Hepatocyte (in vitro differentiated cells): Measurements from ENCODE around the gene RBL1. TPM values are rescaled to one million over a fixed set of nuclear protein-coding genes. Genes with fewer than 3 reads are reported as not detected.

ENCODE experiments used
- DNase-seq: peaks from one replicate; pipeline ENCODE4 v3.0.0-alpha.2; 2016; ENCODE audit warnings: low spot score
- H2AFZ ChIP-seq: fragments of 200-600 bp; sonication (generic); 2 replicates; pipeline ENCODE4 v1.6.0; 2016; ENCODE audit warnings: antibody characterized with exemption, mild to moderate bottlenecking
- H3K27ac ChIP-seq: fragments of 200-600 bp; sonication (generic); 2 replicates; pipeline ENCODE4 v1.5.1; 2016; ENCODE audit warnings: mild to moderate bottlenecking
- H3K27me3 ChIP-seq: fragments of 200-600 bp; sonication (generic); 2 replicates; pipeline ENCODE4 v1.6.1; 2016
- H3K36me3 ChIP-seq: fragments of 200-600 bp; sonication (generic); replicated peaks from 2 replicates; pipeline ENCODE4 v1.5.1; 2016; ENCODE audit warnings: low read depth; ENCODE audit not compliant: insufficient read depth
- H3K4me1 ChIP-seq: fragments of 200-600 bp; sonication (generic); 2 replicates; pipeline ENCODE4 v1.5.1; 2016; ENCODE audit warnings: mild to moderate bottlenecking, moderate library complexity; ENCODE audit not compliant: insufficient read depth
- H3K4me2 ChIP-seq: fragments of 200-600 bp; sonication (generic); 2 replicates; pipeline ENCODE4 v1.6.0; 2016
- H3K4me3 ChIP-seq: fragments of 200-600 bp; sonication (generic); 2 replicates; pipeline ENCODE4 v1.5.1; 2016; ENCODE audit warnings: mild to moderate bottlenecking
- H3K79me2 ChIP-seq: fragments of 200-600 bp; sonication (generic); 2 replicates; pipeline ENCODE4 v1.6.0; 2017; ENCODE audit warnings: mild to moderate bottlenecking
- H3K9me2 ChIP-seq: fragments of 200-600 bp; sonication (generic); replicated peaks from 2 replicates; pipeline ENCODE4 v1.6.0; 2017; ENCODE audit warnings: mild to moderate bottlenecking; ENCODE audit not compliant: insufficient read depth
- H3K9me3 ChIP-seq: fragments of 200-600 bp; sonication (generic); 2 replicates; pipeline ENCODE4 v1.5.1; 2016; ENCODE audit warnings: low read depth, mild to moderate bottlenecking
- H4K20me1 ChIP-seq: fragments of 200-600 bp; sonication (generic); 2 replicates; pipeline ENCODE4 v1.6.0; 2016; ENCODE audit warnings: mild to moderate bottlenecking; ENCODE audit not compliant: insufficient read depth, poor library complexity, severe bottlenecking
- EZH2 ChIP-seq: fragments of 200-600 bp; sonication (generic); IDR thresholded peaks from 2 replicates; pipeline ENCODE4 v1.6.1; 2016; ENCODE audit warnings: antibody characterized with exemption, mild to moderate bottlenecking, borderline replicate concordance
- EZH2phosphoT487 ChIP-seq: fragments of 200-600 bp; sonication (generic); IDR thresholded peaks from one replicate; pipeline ENCODE4 v1.6.1; 2018; ENCODE audit warnings: antibody characterized with exemption, mild to moderate bottlenecking, low read depth, moderate library complexity; ENCODE audit not compliant: unreplicated experiment, severe bottlenecking
- WGBS: methylation state at CpG from one replicate; pipeline ENCODE4 v1.1.6; 2016; ENCODE audit warnings: low lambda C conversion rate; ENCODE audit errors: missing lambda C conversion rate; 5-methylcytosine and 5-hydroxymethylcytosine counted together
- polyA plus RNA-seq: library from polyadenylated mRNA; unstranded; fragments of >200 nt; fragmentation: Nextera tagmentation; extraction: Ambion mirVana; gene quantifications from 2 replicates; pipeline ENCODE4 v1.2.1, GENCODE V29; 2016
- total RNA-seq: library from RNA; depleted of rRNA; stranded (reverse); fragments of >200 nt; gene quantifications from 2 replicates; pipeline ENCODE4 v1.2.3, GENCODE V29; 2014
- TF ChIP-seq, protein P1 (sequence below): fragments of 200-600 bp; sonication (generic); IDR thresholded peaks from 2 replicates; pipeline ENCODE4 v1.5.1; 2016; ENCODE audit warnings: antibody characterized with exemption, mild to moderate bottlenecking; ENCODE audit not compliant: poor library complexity

Gene RBL1
- total and polyA plus RNA-seq, 2 experiments from 2014 or later, result 2.5 to 7.5 TPM

DNA sequence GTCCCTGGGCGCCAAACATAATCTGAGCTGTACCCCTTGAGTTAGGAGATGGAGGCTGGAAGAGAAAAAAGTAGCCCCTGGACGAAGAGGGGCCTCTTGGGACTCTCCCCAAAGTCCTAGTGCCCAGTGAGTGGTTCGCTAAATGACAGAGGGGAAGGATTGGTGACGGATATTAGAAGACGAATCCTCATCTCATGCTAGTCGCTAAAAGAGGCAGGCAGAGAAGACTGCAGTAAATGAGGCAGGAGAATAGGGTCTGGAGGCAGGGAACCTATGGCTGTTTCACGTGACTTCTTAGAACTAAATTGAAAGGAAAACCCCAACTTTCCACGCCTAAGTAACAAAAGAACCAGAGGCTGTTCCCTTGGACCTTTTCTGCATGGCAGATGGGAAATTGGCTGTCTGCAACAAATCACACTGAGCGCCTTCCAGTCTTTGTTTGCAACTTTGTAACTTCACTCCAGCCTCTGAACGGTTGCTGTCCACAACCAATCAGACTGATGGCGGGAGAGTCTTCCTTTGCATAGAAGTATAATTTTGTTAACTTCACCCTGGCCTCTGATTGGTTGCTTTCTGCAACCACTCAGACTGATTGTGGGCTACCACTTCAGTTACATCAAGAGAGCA lies 731 bp upstream of the RBL1 start:
- Histone ChIP-seq H3K4me2 (peak overlapping the region; percentile 95), H4K20me1 (no peaks in the 10 kb centered on the region), H3K4me3 (peak overlapping the region; percentile 100), H3K9me3 (no peaks in the 10 kb centered on the region), H3K27me3 (no peaks in the 10 kb centered on the region), H3K79me2 (peaks cover 27% of the 10 kb centered on the region), H3K9me2 (no peaks in the 10 kb centered on the region), H3K4me1 (peaks cover 3% of the 10 kb centered on the region), H3K36me3 (no peaks in the 10 kb centered on the region), H3K27ac (peak overlapping the region; percentile 95), H2AFZ (peak overlapping the region; percentile 100)
- TF ChIP-seq EZH2, result no peak
- TF ChIP-seq EZH2phosphoT487, result no peak
- TF ChIP-seq, protein P1, sequence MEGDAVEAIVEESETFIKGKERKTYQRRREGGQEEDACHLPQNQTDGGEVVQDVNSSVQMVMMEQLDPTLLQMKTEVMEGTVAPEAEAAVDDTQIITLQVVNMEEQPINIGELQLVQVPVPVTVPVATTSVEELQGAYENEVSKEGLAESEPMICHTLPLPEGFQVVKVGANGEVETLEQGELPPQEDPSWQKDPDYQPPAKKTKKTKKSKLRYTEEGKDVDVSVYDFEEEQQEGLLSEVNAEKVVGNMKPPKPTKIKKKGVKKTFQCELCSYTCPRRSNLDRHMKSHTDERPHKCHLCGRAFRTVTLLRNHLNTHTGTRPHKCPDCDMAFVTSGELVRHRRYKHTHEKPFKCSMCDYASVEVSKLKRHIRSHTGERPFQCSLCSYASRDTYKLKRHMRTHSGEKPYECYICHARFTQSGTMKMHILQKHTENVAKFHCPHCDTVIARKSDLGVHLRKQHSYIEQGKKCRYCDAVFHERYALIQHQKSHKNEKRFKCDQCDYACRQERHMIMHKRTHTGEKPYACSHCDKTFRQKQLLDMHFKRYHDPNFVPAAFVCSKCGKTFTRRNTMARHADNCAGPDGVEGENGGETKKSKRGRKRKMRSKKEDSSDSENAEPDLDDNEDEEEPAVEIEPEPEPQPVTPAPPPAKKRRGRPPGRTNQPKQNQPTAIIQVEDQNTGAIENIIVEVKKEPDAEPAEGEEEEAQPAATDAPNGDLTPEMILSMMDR, result no peak
- DNase-seq, result no peak
- WGBS, result 84% methylated on average over 11 of the region's 11 CpGs

GRCh38 chr20:37095108-37095598 lies 644 bp downstream of the RBL1 start:
- Histone ChIP-seq H3K9me2 (no peaks in the 10 kb centered on the region), H3K36me3 (no peaks in the 10 kb centered on the region), H3K4me3 (peak overlapping the region; percentile 100), H4K20me1 (no peaks in the 10 kb centered on the region), H3K4me1 (peaks cover 3% of the 10 kb centered on the region), H3K9me3 (no peaks in the 10 kb centered on the region), H3K79me2 (peaks cover 27% of the 10 kb centered on the region), H3K4me2 (peak overlapping the region; percentile 95), H3K27me3 (no peaks in the 10 kb centered on the region), H2AFZ (peak overlapping the region; percentile 100), H3K27ac (peak overlapping the region; percentile 95)
- 19% methylated on average over 19 of the region's 19 CpGs for WGBS
- peak; percentile 5 for DNase-seq
- TF ChIP-seq, protein P1, result no peak
- TF ChIP-seq EZH2phosphoT487, result no peak
- TF ChIP-seq EZH2, result no peak

- Histone ChIP-seq H3K9me2 (no peaks in the 10 kb centered on the region), H3K4me1 (no peaks in the 10 kb centered on the region), H3K4me2 (no peak overlapping the region), H3K79me2 (peaks cover 27% of the 10 kb centered on the region), H3K4me3 (no peak overlapping the region), H4K20me1 (no peaks in the 10 kb centered on the region), H3K36me3 (no peaks in the 10 kb centered on the region), H3K27ac (no peak overlapping the region), H2AFZ (no peak overlapping the region), H3K27me3 (no peaks in the 10 kb centered on the region), H3K9me3 (no peaks in the 10 kb centered on the region)
- DNase-seq, result no peak
- TF ChIP-seq EZH2, result no peak
- no peak for TF ChIP-seq EZH2phosphoT487
- TF ChIP-seq, protein P1, result no peak
- WGBS, result 94% methylated on average over 2 of the region's 2 CpGs
Measured at GRCh38 chr20:37090407-37090806, 5.4 kb downstream of the RBL1 start.
